ENCODE results near the gene SMIM20. TPM values are rescaled to one million over a fixed set of nuclear protein-coding genes. Genes with fewer than 3 reads are reported as not detected.
A peak's percentile ranks its signal among the peaks of the same experiment; 100 is the strongest.

The SMIM20 gene
- total RNA-seq, 6 experiments from 2014 or later, result 18.9 to 26.7 (median 22.0) TPM

GRCh38 chr4:25914670-25915352 is 791 bp downstream of the SMIM20 start:
- Mint-ChIP-seq H3K27me3 (ENCODE audit: insufficient read depth) (peaks cover 14% of the 10 kb centered on the region; the same call in 1 of the 2 replicates), H3K4me3 (peak overlapping the region; percentile 97), H3K9me3 (no peaks in the 10 kb centered on the region), H3K4me1 (ENCODE audit: low read depth) (peaks cover 20% of the 10 kb centered on the region), H3K27ac (peak overlapping the region; percentile 96), H3K36me3 (ENCODE audit: low read depth) (no peaks in the 10 kb centered on the region; the same call in 1 of the 2 replicates)
- DNase-seq, result no peak
- no peak for TF ChIP-seq CTCF (IDR thresholded peaks at IDR 0.05)

GRCh38 chr4:25915353-25915705 is 1.3 kb downstream of the SMIM20 start:
- TF ChIP-seq CTCF (IDR thresholded peaks at IDR 0.05), result no peak
- no peaks in the 10 kb centered on the region; the same call in 1 of the 2 replicates for H3K36me3 Mint-ChIP-seq (ENCODE audit: low read depth)
- peak overlapping the region; percentile 42; the same call in 1 of the 2 replicates for H3K27ac Mint-ChIP-seq
- peak overlapping the region; percentile 97 for H3K4me3 Mint-ChIP-seq
- H3K27me3 Mint-ChIP-seq (ENCODE audit: insufficient read depth), result peaks cover 11% of the 10 kb centered on the region; the same call in 1 of the 2 replicates
- H3K9me3 Mint-ChIP-seq, result no peaks in the 10 kb centered on the region
- no peak for DNase-seq
- H3K4me1 Mint-ChIP-seq (ENCODE audit: low read depth), result peaks cover 20% of the 10 kb centered on the region

- H3K4me3 Mint-ChIP-seq, result no peak overlapping the region
- no peak overlapping the region for H3K27ac Mint-ChIP-seq
- H3K36me3 Mint-ChIP-seq (ENCODE audit: low read depth), result no peaks in the 10 kb centered on the region; the same call in 1 of the 2 replicates
- no peaks in the 10 kb centered on the region for H3K9me3 Mint-ChIP-seq
- peaks cover 6% of the 10 kb centered on the region; the same call in 1 of the 2 replicates for H3K27me3 Mint-ChIP-seq (ENCODE audit: insufficient read depth)
- DNase-seq, result no peak
- H3K4me1 Mint-ChIP-seq (ENCODE audit: low read depth), result peaks cover 20% of the 10 kb centered on the region
- TF ChIP-seq CTCF (IDR thresholded peaks at IDR 0.05), result no peak
Observed at GRCh38 chr4:25916870-25917269, 2.9 kb downstream of the SMIM20 start.

GRCh38 chr4:25919676-25920075 is 5.7 kb downstream of the SMIM20 start:
- DNase-seq, result no peak
- H3K9me3 Mint-ChIP-seq, result no peaks in the 10 kb centered on the region
- no peaks in the 10 kb centered on the region for H3K27me3 Mint-ChIP-seq (ENCODE audit: insufficient read depth)
- H3K4me3 Mint-ChIP-seq, result no peak overlapping the region
- no peak overlapping the region for H3K27ac Mint-ChIP-seq
- no peak for TF ChIP-seq CTCF (IDR thresholded peaks at IDR 0.05)
- peaks cover 7% of the 10 kb centered on the region for H3K4me1 Mint-ChIP-seq (ENCODE audit: low read depth)
- H3K36me3 Mint-ChIP-seq (ENCODE audit: low read depth), result no peaks in the 10 kb centered on the region

- TF ChIP-seq CTCF (IDR thresholded peaks at IDR 0.05), result no peak
- no peaks in the 10 kb centered on the region; the same call in 1 of the 2 replicates for H3K4me1 Mint-ChIP-seq (ENCODE audit: low read depth)
- H3K27me3 Mint-ChIP-seq (ENCODE audit: insufficient read depth), result no peaks in the 10 kb centered on the region
- no peak overlapping the region for H3K27ac Mint-ChIP-seq
- no peaks in the 10 kb centered on the region for H3K9me3 Mint-ChIP-seq
- DNase-seq, result no peak
- H3K36me3 Mint-ChIP-seq (ENCODE audit: low read depth), result no peaks in the 10 kb centered on the region
- no peak overlapping the region for H3K4me3 Mint-ChIP-seq
Observed at GRCh38 chr4:25921922-25922321, 7.9 kb downstream of the SMIM20 start.
